ENCODE results near the gene GSTM4. TPM values are rescaled to one million over a fixed set of nuclear protein-coding genes. Genes with fewer than 3 reads are reported as not detected.

The GSTM4 gene
- total and polyA plus RNA-seq, 9 of the 15 experiments (the other 6 are each of a cell fraction or from before 2014, with no cell fraction given) = 18.8 to 53.4 (median 38.8) TPM

DNA sequence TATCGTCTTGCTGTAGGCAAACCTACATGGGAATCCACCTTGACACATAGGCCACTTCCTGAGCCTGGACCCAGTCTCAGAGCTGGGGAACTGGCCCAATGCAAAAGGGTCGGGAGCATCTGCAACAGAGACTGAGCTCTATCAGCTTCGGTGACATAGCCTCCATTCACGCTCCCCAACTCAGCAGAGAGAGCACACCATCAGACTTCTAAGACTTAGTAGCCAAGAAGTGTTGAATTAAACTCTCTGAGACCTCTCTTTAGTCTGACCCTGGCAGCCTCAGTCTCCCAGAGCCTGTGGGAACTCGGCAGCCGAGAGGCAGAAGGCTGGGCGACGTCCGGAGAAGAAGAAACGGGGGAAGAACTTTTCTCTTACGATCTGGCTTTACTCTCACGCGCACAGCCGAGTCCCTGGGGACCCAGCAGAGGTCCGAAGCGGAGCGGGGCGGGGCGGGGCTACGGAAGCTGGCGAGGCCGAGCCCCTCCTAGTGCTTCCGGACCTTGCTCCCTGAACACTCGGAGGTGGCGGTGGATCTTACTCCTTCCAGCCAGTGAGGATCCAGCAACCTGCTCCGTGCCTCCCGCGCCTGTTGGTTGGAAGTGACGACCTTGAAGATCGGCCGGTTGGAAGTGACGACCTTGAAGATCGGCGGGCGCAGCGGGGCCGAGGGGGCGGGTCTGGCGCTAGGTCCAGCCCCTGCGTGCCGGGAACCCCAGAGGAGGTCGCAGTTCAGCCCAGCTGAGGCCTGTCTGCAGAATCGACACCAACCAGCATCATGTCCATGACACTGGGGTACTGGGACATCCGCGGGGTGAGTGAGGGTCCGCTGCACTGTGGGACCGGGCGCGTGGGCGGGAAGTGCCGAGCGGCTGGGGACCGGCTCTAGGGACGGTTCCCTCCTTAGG is at the start of gene GSTM4 (continued):
- TF ChIP-seq, protein P1, sequence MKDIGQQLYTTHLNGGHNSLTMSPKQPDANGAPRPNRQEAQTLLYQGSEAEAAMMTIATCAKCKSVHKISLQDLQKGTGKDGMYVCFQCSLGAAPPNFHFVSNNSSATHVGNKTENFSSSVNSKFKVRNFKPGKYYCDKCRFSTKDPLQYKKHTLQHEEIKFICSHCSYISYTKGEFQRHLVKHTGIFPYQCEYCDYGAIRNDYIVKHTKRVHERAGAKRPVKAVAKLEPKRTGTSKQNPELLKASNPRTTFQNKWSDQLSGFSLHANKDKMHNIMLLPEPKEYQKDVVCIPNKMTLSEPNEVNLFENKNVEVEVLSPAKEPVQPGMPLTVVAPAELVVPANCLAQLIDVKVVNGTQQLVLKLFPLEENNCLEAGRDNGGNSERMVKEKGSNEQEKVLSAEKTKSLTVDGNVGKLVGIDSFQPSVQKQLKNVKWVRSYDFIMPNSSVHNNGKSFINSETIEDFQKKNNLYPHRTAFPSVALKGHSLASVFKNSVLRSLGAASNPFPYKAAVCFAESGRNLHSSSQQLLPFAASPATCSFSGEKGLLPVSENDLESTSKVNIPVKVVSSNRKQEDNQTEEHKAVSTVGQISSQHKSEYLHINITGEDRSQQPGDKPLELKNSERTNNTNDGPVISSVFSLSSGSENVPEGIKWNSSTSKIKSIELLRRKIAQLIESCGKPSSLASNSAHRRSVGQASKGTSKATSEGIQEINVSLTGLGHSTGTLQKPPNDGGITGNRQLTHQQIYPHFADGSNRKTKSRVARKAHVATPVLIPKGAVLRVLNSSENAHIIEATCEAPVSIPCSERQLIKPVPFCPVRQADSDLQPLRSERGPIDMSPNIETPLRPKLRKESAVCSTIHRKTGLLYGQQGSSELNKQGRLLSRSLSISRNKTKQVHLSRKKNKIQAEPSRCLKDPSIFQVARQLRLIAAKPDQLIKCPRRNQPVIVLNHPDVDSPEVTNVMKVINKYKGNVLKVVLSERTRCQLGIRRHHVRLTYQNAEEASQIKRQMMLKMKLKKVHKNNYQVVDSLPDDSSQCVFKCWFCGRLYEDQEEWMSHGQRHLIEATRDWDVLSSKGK (CRISPR knock-in tag; IDR thresholded peaks at IDR 0.05) = no peak
- TF ChIP-seq PRDM10 (IDR thresholded peaks at IDR 0.05; ENCODE audit: partially characterized antibody) (no peak), TAF1 (IDR thresholded peaks at IDR 0.05; ENCODE audit: control insufficient read depth, extremely low read depth, insufficient read depth, low read length, severe bottlenecking) (peak; percentile 69), TAF9B (IDR thresholded peaks at IDR 0.05; ENCODE audit: partially characterized antibody) (no peak), SIX5 (IDR thresholded peaks at IDR 0.05; ENCODE audit: borderline replicate concordance in 1 of 2, insufficient read depth in 1 of 2, low read depth in 1 of 2, low read length in 2 of 2) (no peak), PURB (CRISPR knock-in tag; IDR thresholded peaks at IDR 0.05; ENCODE audit: low read depth) (no peak), XRCC3 (IDR thresholded peaks at IDR 0.05) (no peak), CEBPB (tag; IDR thresholded peaks at IDR 0.05) (no peak), HDAC3 (IDR thresholded peaks at IDR 0.05; ENCODE audit: borderline replicate concordance, partially characterized antibody) (no peak), RBM14 (IDR thresholded peaks at IDR 0.05; ENCODE audit: borderline replicate concordance, insufficient read depth, low read depth, low read length) (no peak), HDAC1 (IDR thresholded peaks at IDR 0.05) (peak in 1 of 2 experiments; percentile 84; a peak in 2 of 4 replicates)
- TF ChIP-seq, protein P2, sequence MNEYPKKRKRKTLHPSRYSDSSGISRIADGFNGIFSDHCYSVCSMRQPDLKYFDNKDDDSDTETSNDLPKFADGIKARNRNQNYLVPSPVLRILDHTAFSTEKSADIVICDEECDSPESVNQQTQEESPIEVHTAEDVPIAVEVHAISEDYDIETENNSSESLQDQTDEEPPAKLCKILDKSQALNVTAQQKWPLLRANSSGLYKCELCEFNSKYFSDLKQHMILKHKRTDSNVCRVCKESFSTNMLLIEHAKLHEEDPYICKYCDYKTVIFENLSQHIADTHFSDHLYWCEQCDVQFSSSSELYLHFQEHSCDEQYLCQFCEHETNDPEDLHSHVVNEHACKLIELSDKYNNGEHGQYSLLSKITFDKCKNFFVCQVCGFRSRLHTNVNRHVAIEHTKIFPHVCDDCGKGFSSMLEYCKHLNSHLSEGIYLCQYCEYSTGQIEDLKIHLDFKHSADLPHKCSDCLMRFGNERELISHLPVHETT (CRISPR knock-in tag; conservative IDR thresholded peaks at IDR 0.05 in 1 of 2, IDR thresholded peaks at IDR 0.05 in 1 of 2) = no peak
- TF ChIP-seq, protein P3, sequence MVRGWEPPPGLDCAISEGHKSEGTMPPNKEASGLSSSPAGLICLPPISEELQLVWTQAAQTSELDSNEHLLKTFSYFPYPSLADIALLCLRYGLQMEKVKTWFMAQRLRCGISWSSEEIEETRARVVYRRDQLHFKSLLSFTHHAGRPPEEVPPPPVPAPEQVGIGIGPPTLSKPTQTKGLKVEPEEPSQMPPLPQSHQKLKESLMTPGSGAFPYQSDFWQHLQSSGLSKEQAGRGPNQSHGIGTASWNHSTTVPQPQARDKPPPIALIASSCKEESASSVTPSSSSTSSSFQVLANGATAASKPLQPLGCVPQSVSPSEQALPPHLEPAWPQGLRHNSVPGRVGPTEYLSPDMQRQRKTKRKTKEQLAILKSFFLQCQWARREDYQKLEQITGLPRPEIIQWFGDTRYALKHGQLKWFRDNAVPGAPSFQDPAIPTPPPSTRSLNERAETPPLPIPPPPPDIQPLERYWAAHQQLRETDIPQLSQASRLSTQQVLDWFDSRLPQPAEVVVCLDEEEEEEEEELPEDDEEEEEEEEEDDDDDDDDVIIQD (CRISPR knock-in tag; IDR thresholded peaks at IDR 0.05) = no peak
- TF ChIP-seq, protein P4, sequence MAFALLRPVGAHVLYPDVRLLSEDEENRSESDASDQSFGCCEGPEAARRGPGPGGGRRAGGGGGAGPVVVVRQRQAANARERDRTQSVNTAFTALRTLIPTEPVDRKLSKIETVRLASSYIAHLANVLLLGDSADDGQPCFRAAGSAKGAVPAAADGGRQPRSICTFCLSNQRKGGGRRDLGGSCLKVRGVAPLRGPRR (CRISPR knock-in tag; IDR thresholded peaks at IDR 0.05) = no peak

Data from K562 (cell line).